ENCODE measurements around the gene CABLES1. TPM values are rescaled to one million over a fixed set of nuclear protein-coding genes. Genes with fewer than 3 reads are reported as not detected.

CABLES1 gene
- total RNA-seq, 1 experiment from 2014 or later, result 45.9 TPM

DNA sequence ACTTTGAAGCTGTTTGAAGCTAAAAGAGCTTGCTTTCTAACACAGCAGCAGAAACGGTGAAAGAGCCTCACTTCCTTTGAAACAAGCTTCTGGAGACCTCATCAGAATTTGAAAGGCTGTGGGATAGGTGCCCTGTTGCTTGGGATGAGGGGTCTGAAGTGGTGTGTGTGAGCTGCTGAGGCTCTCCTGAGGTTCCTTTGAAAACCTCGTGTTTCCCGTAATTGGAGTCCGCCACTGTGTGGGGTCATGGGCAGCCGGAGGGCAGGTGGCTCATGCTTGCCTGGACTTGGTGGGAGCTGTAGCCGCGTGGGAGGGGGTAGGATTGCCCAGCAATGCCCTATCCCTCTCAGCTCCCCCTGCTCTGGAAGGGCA lies 34.4 kb downstream of the CABLES1 start:
- no peak for DNase-seq (ENCODE audit: low spot score)

DNA sequence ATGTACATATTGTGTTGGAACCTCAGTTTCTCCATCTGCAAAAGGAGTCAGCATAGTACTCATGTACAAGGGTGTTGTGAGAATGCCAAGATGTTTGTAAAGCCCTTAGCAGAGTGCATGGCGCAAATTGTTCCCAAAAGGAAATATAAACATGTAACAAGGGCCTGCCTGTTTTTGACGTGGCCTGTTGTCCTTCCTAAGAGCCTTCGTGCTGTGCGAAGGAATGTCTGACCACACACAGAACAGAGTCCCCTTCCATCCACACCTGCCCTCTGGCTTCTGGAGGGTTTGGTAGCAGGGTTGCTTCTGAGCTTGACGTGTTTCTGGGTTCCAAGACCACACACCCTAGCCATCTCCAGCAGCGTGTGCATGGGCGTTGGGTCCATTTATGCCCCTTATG lies 34.9 kb downstream of the CABLES1 start:
- DNase-seq (ENCODE audit: low spot score), result no peak

DNA sequence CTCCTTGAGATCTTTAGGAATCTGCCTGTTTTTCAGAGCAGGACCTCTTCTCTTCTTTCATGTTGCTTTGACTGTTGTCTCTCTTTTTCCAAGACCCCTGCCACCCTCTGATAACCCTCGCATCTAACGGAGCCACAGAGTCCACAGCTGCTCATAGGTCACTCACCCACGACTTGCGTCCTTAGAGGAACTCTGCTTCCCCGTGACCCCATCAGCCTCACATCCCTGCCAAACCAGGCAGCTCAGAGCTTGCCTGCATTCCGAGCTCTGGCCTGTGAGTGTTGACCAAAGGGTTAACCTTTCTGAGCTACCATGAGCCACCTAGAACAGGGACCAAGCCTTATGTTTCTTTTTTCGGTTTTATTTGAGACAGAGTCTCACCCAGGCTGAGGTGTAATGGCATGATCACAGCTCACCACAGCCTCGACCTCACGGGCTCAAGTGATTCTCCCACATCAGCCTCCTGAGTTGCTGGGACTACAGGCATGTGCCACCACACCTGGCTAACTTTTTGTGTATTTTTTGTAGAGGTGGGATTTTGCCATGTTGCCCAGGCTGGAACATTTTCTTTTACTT lies 36.4 kb downstream of the CABLES1 start:
- no peak for DNase-seq (ENCODE audit: low spot score)

DNA sequence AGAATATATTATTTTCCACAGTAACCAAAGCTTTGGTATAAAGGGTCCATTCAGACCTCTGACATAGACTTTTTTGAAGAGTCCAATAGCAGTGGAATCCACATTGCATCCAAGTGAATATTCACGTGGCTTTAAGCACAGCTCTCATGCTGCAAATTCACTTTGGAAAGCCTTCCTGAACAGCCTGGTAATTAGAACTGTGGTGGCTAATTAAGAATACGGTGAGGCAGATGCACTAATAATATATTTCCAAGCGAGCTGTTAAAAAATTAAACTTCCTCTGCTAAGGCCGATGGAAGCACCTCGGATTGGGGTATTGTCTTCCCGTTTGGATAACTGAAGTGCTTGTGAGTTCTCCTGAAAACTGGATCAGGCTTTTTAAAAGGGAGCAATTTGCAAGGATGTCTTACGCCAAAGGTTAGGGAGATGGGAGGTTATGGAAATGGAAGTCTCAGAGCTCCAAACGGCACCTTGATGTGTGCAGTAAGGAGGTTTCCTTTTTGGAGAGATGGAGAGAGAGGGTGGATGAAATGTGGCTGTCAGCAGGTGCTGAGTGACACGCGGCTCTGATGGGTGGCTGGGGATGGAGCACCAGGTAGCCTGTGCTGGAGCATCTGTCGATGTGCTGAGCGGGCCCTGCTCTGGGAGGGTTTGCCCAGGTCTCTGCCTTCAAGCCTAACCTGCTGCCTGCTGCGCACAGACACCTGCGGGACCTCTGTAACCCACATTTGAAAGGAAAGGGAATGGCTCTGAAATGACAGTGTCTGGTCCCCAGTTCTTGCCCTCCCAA lies 37.5 kb downstream of the CABLES1 start:
- DNase-seq (ENCODE audit: low spot score), result no peak

DNA sequence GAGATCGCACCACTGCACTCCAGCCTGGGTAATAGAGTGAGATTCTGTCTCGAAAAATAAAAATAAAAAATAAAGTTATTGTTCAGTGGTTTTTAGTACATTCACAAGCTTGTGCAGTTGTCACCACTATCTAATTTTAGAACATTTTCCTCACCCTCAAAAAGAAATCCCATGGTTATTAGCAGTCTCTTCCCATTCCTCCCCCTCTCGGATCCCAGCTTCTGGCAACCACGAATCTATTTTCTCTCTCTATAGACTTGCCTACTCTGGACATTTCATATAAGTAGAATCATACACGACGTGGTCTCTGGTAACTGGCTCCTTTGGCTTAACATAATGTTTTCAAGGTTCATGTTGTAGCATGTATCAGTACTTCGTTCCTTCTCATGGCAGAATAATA lies 38.6 kb downstream of the CABLES1 start:
- no peak for DNase-seq (ENCODE audit: low spot score)

DNA sequence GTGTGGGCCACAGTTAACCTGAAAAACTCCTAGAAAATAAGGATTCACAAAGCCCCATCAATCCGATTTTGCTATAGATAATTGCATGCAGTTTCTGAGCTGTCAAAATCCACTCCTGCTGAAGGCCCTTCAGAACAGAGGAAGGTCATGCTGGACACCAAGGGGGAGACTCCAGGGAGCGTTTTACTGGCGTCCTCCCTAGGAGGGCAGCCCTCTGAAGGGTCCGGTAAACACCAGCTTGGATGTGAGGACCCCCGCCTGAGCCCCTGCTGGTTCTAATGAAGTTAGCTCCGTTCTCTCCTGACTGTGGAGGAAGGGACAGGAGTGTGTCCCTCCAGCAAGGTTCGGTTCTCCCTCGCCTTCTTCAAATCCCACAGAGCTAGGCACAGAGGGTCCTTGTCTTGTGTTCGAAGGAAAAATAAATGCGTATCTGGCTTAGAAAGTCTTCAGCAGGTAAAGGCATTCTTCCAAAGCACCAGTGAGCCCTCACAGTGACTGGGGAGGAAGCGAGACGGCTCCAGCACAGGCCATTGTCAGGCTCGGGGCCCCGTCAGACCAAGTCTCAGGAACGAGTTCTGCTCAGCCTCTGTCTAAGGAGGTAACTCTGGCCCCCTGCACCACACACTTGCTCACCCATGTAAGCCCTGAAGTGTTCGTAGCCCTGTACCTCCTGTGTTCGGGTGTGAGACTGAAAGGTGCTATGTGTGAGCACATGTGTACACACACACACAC lies 41.6 kb downstream of the CABLES1 start:
- no peak for DNase-seq (ENCODE audit: low spot score)

DNA sequence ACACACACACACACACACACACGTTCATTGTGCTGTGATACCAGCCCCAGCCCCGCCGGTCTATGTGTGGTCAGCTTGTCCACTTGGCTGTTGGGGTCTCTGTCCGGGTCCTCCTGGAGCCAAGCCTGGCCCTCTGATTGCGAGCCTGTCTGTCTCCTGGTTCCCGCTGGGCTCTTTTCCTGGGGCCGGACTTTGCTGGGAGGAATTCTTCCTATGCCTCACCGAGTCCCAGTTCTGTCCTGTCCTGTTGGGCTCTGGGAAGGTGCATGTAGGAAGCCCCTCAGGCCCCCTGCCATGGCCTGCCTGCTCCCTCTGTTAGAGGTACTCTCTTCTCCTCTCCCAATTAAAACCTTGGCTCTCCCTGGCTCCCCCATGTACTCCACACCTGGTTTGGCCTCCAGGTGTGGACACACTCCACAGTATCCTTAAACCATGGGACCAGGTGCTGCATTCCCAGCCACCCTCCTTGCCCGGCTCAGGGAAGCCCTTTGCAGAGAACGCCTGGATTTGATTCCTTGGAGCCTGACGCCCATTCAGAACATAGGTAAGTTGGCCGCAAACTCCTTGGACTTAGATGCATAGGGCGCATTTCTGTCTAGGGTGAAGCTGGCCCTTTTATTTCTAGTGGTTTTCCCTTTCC lies 42.3 kb downstream of the CABLES1 start:
- no peak for DNase-seq (ENCODE audit: low spot score)

DNA sequence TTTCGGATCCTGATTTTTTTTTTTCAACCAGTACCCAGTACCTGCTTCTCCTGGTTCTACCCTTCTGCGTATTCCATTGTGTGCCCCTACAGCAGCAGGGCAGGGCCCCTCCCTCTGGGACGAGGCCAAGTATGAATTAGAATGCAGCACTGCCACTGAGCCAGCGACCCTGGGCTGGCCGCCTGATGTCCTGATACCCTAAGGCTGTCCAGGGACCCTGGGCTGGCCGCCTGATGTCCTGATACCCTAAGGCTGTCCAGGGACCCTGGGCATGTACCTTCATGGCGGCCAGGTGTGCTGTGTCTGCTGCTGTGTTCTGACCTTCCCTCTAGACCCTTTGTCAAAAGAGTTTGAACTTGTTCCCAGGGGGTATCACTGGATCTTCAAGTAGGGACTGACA lies 42.9 kb downstream of the CABLES1 start:
- DNase-seq (ENCODE audit: low spot score), result no peak

DNA sequence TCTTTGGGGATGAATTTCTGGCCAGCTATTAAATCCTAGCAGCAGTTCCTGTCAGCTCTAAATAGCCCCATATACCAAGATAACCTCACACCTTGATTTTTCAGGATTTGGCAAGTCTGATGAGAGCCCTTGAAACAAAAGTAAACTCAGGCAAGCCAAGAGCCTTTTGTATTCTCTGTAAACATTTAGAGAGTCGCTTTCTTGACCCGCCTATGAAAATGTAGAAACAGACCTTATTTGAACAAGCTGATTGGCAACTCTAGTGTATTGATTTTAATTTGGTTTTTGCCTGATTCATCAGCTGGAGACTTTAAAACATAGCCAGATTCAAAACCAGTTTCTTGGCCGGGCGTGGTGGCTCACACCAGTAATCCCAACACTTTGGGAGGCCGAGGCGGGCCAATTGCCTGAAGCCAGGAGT lies 43.4 kb downstream of the CABLES1 start:
- no peak for DNase-seq (ENCODE audit: low spot score)

DNA sequence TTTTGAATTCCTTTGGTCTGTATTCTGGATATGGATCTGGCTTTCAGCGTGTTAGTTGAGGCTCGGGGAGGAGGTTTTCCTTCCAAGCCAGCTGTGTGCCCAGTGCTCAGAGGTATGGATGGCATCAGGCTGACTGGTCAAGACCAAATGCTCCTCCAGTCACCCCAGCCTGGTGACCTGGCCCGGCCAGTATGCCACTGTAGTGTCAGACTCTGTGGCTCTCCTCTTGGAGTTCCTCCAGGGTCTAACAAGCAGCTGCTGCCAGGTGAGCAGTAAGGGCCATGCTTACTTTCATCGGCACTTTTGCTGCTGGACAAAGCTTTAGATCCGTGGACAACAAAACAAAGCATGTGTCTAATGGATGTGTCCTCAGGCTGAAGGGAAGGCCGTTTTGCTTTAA lies 44.1 kb downstream of the CABLES1 start:
- DNase-seq (ENCODE audit: low spot score), result no peak

DNA sequence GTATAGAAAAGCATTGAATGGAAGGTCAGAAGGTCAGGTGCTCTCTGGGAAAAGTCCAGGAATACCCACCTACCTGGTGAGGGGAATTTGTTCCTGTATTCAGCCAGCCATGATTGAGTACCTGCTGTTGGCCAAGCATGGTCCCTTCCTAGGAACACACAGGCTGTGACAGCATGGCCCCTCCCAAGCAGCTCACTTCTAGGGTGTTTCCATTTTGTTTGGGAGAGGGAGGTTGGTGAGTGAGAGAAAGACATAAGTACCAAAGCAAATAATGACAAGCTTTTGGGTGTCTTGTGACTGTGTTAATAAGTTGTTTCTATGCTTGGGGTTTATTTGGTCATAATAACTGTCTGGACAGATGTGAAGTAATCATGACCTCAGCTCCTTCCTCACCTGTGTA lies 46.3 kb downstream of the CABLES1 start:
- no peak for DNase-seq (ENCODE audit: low spot score)

DNA sequence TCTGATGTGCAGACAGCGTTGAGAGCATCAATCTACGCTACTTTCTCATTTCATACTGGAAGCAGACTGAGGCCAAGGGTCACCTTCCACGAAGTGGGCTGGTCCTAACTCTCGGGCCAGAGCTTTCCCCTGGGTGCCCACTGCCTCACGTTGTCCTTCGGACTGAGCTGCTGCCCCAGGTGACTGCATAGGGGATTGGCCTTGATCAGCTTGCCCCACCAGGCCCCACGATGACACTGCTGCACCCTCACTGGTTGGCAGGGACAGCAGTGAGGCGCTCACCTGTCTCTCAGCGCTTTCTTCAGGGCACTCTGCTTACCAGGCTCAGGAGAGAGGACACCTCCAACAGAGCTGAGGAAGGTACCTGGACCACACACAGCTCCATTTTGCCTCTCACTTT lies 47.3 kb downstream of the CABLES1 start:
- no peak for DNase-seq (ENCODE audit: low spot score)

DNA sequence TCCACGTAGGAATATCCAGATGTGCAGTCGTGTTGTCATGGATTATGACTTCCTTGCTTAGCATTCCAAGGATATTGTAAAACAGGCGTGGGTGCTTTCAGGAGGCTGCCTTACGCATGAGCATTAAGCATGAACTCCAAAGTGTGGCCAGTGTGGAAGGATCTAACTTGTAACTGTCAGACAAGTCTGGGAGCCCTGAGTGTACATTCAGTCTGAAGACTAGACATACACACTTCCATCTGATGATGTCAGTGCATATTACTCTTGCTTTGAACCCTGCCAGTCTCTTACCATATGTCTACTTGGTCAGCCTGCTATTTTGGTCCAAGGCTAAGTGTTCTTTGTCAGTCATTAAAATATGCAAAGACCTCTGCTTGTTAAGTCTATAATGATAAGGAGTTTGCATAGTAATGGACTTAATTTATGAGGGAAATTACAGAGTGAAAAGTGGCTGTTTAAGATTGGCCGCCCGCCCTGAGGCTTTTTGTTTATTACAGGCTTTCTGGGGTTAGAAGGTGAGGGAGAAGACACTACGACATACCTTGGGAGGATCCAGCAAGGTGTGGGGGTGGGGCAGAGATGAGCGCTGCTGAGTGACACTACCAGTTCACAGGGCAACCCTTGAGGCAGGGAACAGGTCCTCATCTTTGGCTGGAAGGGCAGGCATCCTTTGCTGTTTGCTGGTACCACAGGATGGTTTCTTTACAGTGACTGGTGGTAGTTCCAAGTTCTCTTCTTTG lies 48.3 kb downstream of the CABLES1 start:
- DNase-seq (ENCODE audit: low spot score), result no peak

DNA sequence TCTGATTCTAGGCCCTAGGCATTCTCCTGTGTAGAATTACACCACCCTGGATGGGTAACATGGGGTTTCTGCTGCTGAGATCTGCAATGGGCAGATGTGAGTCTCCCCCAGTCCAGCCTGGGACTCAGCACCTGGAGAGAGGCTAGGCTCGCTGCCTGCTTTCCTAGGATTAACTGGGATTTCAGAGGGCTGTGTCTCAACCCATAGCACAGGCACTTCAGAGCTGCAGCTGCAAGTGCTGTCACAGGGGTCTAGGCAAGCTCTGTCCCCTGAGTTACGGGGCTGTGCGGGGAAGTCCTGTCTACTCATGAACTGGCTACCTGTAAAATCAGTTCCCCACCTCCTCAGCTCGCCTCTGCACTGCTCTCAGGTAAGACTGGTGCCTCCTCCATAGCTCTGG lies 51.5 kb downstream of the CABLES1 start:
- no peak for DNase-seq (ENCODE audit: low spot score)

DNA sequence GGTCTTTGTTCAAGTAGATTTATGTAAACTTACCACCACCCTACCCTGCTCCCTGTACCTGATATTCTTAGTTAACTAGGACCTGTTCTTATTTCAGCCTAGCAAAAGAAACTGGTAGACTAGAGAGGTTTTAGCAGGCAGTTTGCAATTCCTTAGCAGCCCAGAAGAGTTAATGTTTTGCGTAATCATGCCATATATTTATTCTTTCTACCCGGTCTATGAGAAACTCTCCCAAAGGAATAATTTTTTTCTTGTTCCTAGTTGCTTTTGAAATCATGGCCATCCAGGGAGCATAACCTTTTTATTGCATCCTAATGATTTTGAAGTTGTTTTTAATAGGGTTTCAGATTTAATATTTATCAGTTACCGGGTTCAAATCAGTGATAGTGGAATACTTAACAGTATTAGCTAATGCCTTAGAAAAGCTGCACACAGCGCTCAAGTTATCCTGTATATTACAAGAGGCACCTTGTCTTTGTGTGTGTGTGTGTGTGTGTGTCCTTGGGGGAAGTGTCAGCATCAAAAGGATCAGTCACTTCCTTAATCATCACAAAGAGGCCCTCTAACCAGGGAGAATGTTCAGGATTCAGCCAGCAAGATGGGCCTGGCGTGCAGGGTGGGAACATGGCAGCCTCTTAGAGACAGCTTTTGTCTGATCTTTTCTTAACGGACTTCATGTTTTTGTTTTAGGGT lies 52.9 kb downstream of the CABLES1 start:
- no peak for DNase-seq (ENCODE audit: low spot score)

DNA sequence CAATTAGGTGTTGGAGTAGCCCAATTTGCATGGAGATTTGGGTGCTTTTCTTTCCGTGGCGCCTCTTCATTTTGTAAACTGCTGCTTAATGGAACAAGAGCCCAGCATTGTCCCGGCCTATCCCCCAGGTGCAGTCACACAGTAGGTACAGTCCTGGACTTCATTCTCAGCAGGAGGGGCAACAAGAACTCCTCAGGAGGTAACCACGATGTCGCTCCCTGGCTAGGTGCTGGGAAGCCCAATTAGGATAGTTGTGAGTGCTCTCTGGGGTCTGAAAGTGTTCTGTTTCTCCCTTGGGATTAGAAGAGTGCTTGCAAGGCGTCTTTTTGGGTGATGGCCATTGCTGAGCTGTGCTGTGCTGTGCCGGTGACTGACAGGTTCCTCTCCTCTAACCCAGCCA lies 53.8 kb downstream of the CABLES1 start:
- no peak for DNase-seq (ENCODE audit: low spot score)

DNA sequence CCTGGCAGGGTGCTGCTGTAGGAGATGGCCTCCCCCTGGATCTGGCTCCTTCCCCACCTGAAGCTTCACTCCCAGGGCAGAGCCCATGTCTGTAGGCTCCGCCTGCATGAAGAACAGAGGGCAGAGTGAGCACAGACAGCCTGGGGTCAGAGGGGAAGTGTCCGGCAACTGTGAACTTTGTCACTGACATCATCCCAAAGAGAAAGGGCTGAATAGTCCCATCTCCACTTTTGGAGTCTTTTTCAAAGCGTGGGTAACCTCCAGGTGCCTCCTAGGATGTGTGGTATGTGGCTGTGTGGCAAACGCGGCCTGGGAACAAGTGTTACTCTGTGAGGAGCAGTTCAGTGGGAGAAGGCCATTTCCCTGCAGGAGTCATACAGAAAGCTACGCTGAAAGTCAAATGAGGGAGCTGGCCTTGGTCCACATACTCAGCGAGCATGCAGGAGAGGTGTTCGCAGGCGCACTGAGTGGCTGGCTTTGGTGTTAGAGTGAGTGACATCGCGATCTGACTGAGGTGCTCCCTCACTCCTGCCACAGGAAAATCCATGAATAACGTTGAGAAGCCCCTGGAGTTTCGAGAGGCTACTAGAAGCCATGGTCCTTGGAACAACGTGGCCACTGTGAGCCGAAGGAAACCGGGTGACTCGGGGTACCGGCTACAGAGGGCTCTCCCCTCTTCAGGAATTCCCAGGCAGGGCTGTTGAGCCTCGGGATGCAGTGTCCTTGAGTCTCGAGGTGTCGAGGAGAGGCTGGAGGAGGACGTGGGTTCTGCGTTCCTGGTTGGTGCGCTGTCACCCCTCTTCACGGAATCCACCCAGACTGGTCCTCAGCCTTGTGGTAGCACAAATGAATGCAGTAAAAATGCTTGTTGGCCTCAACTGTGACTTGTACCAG lies 54.7 kb downstream of the CABLES1 start:
- DNase-seq (ENCODE audit: low spot score), result no peak

DNA sequence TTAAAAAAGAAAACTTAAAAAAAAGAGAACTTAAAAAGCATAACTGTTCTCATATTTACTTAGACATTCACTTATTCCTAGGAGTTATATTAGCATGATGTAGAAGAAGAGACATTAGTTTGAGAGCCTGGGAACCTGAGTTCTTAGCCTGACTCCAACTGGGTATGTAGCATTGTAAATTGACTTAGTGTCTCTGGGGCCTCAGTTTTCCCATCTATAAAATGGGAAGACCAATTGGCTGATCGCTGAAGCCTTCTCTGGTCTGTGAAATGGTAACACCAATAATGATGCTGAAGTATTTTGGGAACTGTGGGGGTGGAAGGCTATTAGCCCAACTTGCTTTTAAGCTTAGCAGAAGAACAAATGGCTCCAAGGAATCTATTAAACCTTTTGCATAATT lies 55.9 kb downstream of the CABLES1 start:
- no peak for DNase-seq (ENCODE audit: low spot score)

DNA sequence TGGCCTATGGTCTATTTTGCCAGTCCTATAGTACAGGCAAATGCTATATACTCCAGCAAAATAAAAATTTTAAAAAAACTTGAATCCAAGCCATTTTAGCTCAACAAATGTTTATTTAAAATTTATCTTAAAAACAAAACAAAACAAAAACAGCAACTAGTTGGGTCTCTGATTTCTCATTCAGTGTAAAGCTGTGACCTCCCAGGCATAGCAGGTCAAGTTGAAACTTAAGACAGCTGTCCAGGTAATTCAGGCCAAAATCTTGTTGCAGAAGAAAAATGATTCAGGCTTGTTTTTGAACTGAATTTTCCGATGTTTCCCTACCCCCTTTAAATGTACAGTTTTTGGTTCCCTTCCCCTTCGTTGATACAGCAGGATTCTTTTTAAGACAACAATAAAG lies 58.5 kb downstream of the CABLES1 start:
- DNase-seq (ENCODE audit: low spot score), result no peak
